Erythroblast (primary cell): ENCODE data around the gene LURAP1L.

Source experiments
- DNase-seq, 2 experiments: peaks; one replicate each; lab custom pipeline; 2025; lab: John Stamatoyannopoulos, UW
- GATA1 ChIP-seq: IDR thresholded peaks from 2 replicates; pipeline ENCODE4 v1.6.1; 2011; ENCODE audit warnings: low read depth, mild to moderate bottlenecking, control low read depth, low read length, moderate library complexity
- POLR2A ChIP-seq: IDR thresholded peaks from 2 replicates; pipeline ENCODE4 v1.6.1; 2011; ENCODE audit warnings: mild to moderate bottlenecking, low read length

The LURAP1L gene

DNA sequence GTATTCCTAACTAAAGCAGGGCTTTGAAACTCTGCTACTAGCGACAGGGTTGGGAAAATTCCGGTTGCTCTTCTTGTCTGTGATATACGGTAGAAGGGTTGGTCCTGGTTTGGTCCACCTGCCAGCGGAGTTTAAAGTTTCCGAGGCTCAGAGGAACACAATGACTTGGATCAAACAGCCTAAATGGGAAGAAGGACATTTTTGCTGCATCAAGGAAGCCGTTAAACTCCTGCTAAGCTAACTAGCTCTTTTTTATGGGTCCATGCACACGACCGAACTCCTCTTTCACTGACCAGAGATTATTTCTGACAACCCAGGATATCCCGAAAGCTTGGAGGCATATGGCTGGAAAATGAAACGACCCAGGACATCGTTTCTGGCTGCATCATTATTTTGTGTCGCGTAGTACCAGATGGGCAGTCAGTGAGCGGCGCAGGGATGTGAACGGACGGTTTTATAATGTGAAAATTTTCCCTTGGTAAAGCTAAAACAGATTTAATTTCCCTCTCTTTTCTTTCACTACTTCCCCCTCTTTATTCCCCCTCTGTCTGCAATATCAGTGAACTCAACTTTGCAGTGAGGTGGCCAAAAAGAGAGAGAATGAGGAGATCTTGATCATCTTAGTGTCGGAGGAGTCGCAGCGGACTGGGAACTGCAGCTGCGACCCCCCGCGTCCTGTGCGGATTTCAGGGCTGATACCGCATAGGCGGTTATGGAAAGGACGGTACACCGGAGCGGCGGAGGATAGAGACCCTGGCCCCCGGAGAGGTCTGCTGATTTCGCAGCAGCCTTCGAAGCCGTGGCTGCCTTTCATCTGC lies at the start of gene LURAP1L:
TSS of gene LURAP1L (plus strand) at position 160 of the 818 bp plus-strand sequence. CDS start 696 bp downstream, outside the sequence.
- TF ChIP-seq GATA1 (no peak), POLR2A (no peak)
- no peak for DNase-seq

GRCh38 chr9:12726795-12727194 lies 48.0 kb upstream of the LURAP1L start:
- TF ChIP-seq GATA1 (no peak), POLR2A (no peak)
- DNase-seq: no peak

GRCh38 chr9:12730198-12730597 lies 44.6 kb upstream of the LURAP1L start:
- DNase-seq: no peak
- TF ChIP-seq GATA1 (no peak), POLR2A (no peak)

DNA sequence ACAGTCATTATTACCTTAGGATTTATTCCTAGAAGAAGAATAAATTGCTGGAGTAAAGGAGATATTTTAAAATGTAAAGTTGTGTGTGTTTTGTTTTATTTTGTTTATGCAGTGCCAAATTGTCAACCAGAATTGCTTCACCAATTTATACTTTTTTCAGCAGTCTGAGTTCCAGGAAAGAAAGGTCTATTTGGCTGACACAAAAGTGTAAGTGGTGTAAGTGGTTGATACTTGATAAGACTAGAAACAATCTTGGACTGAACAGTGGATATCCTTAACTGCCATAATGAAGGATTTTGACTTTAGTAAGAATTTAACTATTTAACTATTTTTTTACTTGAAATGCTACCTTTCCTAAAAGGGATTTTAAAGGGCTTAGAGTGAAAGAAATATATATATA lies 43.9 kb upstream of the LURAP1L start:
- TF ChIP-seq POLR2A: no peak
- TF ChIP-seq GATA1: no peak
- DNase-seq: no peak

DNA sequence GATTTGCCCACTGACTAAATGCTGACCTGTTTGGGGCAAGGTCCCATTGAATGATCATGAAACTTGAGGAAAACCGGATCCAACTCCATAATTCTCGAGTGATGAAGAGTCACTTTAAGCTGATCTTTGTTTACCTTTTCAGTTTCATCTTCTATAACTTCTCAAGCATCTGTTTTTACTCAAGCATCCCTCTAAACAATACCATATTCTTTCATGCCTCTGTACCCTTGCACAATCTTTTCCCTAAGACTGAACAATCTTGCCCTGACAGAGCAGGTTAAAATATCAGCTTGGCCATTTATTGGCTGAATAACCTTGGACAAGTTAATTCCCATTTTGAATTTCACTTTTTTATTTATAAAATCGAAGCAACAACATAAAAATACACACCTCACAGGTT lies 41.8 kb upstream of the LURAP1L start:
- TF ChIP-seq GATA1 (no peak), POLR2A (no peak)
- no peak for DNase-seq

- TF ChIP-seq GATA1: no peak
- no peak for TF ChIP-seq POLR2A
Observed at GRCh38 chr9:12735665-12736064, 39.2 kb upstream of the LURAP1L start.

GRCh38 chr9:12737871-12738270 lies 36.9 kb upstream of the LURAP1L start:
- no peak for DNase-seq
- TF ChIP-seq GATA1 (no peak), POLR2A (no peak)

More at GRCh38 chr9:12735665-12736064, 39.2 kb upstream of the LURAP1L start:
- no peak for DNase-seq

DNA sequence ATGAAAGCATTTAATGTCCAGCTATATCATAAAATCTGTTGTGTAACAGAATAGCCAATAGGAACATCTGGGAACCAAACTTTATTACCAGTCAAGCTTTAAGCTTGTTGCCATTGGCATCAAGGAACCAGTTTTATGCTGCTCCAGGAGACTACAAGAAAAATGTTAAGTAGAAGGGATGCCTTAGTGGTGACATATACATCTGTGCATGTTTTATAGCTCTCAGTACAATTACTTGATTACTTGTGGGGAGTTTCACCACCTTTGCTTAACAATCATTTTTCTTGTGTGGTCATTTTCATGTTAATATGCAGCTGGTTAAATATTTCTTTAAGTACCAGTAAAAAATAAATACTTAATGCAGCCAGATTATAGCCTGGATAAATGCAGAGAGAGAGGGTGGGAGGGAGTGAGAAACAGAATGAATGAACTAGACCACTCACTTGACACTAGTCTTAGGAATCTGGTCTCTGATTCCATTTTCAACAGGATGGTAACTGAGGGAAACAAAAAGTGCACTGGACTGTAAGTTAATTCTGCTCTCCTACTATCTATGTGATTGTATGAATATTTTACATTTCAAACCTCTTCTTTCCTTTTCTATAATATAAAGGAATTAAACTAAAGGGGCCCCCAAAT lies 35.7 kb upstream of the LURAP1L start:
- TF ChIP-seq GATA1 (no peak), POLR2A (no peak)
- DNase-seq: no peak

DNA sequence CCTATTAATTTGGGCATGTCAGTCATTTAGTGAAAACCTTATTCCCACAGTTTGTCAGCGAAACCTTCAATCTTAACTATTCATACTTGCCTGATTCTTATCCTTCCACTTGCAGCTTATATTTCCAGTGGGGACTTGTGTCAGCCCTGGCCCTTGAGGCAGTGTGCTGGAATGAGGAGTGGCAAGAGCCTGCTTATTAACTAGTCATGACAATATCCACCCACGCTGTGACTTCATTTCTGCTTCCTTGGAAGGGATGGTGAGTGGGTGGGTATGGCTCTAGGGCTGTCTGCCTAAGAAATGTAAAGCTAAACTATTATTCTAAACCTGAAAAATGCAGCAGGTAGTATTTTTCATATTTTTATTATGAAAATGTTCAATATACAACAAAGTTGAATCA lies 34.0 kb upstream of the LURAP1L start:
- DNase-seq: no peak

DNA sequence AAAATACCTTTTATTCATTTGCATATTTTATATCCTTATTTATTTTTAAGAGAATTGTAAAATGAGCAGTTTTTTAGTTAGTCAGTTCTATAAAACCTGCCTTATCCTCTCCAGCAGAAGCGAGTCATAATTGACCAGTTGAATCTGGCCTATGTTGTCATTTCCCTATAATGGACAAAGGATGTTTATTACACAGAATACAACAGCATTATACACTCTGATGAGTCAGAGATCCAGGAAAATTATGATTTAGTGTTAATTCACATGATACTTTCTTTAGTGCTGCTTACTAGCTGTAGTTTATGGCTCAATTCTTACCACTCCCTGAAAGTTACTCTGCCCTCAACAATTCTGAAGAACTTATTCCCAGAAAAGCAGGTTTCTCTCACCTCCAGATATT lies 26.8 kb upstream of the LURAP1L start:
- TF ChIP-seq POLR2A (no peak), GATA1 (no peak)
- DNase-seq: no peak

More for the DNA sequence above, 34.0 kb upstream of the LURAP1L start:
- TF ChIP-seq POLR2A: no peak
- TF ChIP-seq GATA1: no peak

- TF ChIP-seq GATA1: no peak
- no peak for TF ChIP-seq POLR2A
Observed at GRCh38 chr9:12748954-12749353, 25.9 kb upstream of the LURAP1L start.

DNA sequence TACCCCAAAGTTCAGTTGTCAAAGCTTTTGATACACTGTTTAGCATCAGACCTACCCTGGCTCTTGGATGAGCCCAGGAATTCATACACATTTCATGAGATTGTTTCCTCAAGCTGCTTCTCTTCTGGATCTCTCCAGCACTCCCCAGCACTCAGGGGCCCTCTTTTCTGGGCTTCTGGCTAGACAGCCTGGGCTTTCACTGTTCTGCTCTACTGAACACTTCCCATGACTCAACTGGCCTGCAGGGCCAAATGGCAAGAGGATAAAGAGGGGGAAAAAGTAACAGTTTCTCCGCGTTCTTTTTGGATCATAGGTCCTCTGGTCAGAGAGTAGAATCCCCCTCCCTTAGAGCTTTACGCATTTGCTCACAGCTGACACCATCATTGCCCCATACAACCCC lies 20.9 kb upstream of the LURAP1L start:
- no peak for DNase-seq
- TF ChIP-seq POLR2A (no peak), GATA1 (no peak)

More at GRCh38 chr9:12748954-12749353, 25.9 kb upstream of the LURAP1L start:
- no peak for DNase-seq

- TF ChIP-seq GATA1 (no peak), POLR2A (no peak)
- no peak for DNase-seq
Observed at GRCh38 chr9:12759761-12760160, 15.1 kb upstream of the LURAP1L start.

GRCh38 chr9:12760758-12761157 lies 14.1 kb upstream of the LURAP1L start:
- no peak for TF ChIP-seq GATA1
- no peak for TF ChIP-seq POLR2A
- DNase-seq: no peak
